Left forelimb (tissue), 1 donor: ENCODE results near the gene NETO1.

ENCODE experiments used
- DNase-seq: peaks from one replicate; pipeline ENCODE4 v3.0.0-alpha.2; 2018; ENCODE audit warnings: low spot score

The NETO1 gene

DNA sequence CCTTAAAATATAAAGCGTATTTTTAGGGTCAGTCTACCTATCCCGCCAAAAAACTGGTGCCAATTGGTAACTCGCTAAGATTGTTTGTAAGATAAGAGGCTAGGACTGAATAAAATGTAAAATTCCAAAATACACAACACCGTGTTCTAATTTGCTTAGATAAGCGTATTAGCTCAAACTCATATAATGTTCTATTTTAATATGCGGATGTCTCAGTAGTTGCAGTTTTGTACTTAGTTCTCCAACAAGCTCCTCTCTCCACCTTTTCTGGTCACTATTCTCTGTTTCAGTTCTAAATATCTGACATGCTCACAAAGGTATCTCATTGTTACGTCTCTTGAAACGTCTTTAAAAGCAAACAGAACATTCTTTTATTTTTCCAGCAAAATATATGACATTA, 24.0 kb downstream of the NETO1 start:
- no peak for DNase-seq

DNA sequence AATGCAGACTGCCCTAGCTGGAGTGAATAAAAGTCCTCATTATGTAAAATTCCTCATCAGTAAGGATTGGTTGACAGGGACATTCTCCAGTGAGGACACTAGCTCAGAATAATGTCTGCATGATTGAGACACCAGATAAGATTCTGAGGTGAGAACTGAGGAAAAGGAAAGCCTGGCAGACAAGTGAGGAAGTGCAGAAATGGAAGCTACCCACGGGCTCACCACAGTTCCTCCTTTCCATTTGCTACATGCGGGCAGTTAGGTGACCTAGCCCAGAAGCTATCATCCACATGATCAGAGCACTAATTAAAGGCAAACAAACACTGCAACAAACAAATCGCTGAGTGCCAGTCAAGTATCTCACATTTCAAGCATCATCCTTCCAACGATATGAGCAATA, 27.7 kb downstream of the NETO1 start:
- DNase-seq, result no peak

DNA sequence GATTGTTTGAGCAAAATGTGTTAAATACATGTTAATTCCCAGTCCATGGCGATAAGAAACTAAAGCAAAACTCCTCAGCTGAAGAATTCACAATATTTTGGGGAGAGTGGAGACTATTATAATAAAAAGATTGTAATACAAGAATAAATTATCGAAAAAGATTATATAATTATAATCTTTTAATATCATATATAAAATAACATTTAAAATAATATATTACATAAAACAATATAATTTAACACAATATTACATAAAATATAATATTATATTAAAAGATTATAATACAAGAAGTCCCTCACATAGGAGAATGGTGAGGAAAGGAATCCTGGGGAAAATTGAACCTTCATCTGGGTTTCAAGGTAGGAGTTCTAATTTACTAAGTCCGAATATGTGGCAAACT, 33.1 kb downstream of the NETO1 start:
- no peak for DNase-seq

DNA sequence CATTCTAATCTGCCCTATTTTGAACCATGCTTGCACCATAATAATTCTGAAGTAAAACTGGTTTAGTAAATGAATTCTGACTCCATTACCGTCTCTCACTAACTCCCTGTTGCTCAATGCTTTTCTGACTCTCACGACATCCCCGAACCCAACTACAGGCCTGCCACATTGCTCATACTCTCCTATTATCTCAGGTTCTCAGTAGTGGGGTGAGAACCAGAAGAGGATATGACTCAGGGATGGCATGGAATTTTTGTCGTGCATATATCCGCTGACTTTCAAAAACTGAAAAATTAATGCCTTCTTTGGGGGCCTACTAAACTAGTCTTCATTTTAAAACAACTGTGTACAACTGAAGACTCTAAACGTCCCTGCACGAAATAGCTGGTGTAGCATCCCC, 34.3 kb downstream of the NETO1 start:
- no peak for DNase-seq

DNA sequence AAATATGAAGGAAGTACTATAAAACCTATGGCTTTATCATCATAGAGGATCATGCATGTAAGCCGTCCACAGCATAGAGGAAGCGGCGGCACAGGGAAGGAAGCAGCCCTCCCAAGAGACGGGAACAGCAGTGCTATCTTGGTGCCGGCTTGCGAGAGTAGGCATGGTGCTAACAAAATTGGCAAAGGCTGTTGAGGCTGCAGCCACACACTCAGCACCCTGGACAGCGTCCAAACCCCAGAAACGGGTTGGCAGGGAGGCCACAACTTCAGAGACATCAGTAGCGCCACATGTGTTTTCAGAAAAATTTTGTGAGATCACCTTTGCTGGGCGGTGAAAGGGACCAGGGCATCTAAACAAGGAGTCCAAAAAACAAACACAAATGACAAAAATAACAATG, 37.7 kb downstream of the NETO1 start:
- no peak for DNase-seq

- DNase-seq, result no peak
Measured at GRCh38 chr18:72828601-72829000, 39.2 kb downstream of the NETO1 start.

- no peak for DNase-seq
Measured at GRCh38 chr18:72826736-72827135, 41.1 kb downstream of the NETO1 start.

DNA sequence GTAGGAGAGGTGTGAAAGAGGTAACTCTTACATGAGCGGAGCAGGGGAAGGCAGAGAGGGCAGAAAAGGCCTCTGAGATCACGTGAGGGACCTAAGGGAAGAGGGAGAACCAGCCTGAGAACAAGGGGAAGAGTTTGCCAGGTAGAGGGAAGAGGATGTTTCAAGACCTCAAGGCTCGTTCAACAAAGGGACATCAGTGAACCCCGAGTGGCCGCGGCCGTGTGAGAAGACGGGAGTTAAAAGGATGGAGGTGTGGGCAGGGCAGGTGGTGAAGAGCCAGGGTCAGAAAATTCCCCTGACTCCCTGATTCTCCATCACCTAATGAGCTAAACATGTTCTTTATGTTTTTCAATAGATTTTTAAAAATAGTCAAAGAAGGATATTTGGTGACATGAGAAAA, 44.4 kb downstream of the NETO1 start:
- DNase-seq, result no peak

DNA sequence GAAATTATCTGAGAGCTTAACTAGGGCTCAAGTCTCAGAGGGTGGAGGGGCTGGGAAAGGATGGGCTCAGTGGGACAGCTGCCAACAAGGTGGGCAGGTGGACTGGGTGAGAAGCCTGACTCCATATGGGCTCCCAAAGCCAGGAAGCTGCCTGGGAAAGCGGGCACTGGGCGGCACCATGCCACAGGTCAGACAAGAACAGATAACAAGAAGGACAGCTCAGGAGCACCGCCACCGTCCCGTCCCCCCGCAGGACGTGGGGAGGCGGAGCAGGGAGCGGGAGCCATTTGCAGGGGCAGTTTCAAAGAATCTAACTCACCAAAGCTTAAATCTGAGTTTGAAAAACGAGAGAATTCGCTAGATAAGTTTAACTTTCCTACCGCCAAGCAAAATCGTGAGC, 45.6 kb downstream of the NETO1 start:
- no peak for DNase-seq

GRCh38 chr18:72820571-72820970, 47.2 kb downstream of the NETO1 start:
- no peak for DNase-seq

- no peak for DNase-seq
Measured at GRCh38 chr18:72819050-72819449, 48.7 kb downstream of the NETO1 start.

DNA sequence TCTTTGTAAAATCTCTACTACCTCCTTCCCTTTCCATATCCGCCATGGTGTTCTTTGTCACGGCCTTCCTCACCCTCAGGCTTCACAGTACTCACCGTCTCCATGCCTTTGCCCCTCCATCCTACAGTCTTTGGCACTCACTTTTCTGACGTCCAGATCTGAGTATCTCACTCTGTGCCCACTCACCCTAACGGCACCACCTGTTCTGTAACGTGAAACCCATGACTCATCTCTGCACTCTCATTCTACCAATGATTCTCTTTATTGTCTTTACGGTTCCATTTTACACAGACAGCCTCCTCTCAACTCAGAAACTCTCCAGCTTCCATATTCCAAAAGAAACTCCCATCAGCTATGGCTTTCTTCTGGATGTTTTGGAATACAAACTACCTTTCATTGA, 56.7 kb downstream of the NETO1 start:
- no peak for DNase-seq

GRCh38 chr18:72808680-72809079, 59.1 kb downstream of the NETO1 start:
- DNase-seq, result no peak

DNA sequence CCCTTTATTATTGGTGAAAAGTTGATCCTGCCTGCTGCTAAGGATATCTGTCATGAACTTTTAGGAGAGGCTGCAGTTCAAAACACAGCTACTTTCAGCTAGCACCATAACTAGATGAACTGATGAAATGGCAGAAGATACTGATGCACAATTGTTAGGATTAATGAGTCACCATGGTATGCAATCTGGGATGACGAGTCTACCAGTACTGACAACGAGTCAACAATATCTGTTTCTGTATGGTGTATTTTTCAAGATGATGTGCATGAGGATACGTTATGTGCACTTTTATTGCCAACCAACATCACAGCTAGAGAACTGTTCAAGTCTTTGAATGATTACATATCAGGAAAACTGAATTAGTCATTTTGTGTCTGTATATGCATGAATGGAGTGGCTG, 68.7 kb downstream of the NETO1 start:
- DNase-seq, result no peak

DNA sequence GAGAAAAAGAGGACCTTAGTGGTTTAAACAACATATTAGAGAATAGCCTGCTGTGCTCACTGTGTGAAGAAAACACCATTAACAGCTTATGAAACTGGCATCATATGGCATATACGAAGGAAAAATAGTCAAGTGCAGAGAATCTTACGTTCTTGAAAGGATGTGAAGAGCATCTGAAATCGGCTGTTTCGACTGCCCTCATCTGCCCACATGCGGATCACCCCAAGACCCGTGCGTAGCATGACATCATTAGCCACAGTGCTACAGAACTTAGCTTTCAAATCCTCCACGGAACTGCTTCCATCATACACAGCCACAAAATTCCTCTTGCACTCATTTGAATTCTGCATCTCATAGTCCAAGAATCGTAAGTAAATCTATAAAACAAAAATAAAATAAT, 84.3 kb downstream of the NETO1 start:
- DNase-seq, result no peak

DNA sequence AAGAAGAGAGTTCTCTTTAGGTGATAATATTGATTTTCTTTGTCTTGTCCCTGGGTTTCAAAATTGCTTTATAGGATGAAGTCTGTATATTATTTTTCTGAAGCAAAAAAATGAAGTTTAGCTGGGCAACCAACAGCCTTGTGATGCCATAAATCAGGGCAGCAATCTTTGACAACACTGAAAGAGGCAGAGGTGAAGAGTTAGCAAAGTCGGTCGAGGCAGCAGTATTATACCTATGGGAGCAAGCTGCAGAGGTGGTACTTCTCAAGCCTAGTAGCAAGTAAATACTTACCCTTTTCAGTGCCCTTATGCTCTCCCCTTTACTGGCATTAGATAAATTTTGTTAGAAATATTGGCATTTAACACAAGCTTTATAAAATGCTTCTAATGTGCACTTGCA, 92.9 kb downstream of the NETO1 start:
- DNase-seq, result no peak

DNA sequence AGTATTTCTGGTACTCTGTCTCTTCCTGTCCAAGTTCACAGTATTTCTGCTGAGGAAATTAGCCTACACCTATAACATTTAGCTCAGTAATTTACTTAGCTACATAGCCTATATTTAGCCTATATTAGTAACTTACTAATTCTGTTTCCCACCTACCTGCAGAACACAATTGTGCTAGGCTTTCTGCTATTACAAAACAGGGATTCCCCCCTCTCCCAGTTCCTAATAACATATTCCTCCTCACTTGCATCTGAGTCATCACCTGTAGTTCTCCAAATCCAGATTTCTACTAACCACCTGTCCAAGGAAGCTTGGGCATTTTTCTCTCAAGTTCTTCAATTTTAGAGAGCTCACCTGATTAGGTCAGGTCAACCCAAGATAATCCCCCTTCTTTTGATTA, 94.9 kb downstream of the NETO1 start:
- DNase-seq, result no peak

- no peak for DNase-seq
Measured at GRCh38 chr18:72768681-72769229, 99.0 kb downstream of the NETO1 start.

- no peak for DNase-seq
Measured at GRCh38 chr18:72762515-72763122, 105.2 kb downstream of the NETO1 start.

GRCh38 chr18:72752220-72752619, 115.6 kb downstream of the NETO1 start:
- no peak for DNase-seq

DNA sequence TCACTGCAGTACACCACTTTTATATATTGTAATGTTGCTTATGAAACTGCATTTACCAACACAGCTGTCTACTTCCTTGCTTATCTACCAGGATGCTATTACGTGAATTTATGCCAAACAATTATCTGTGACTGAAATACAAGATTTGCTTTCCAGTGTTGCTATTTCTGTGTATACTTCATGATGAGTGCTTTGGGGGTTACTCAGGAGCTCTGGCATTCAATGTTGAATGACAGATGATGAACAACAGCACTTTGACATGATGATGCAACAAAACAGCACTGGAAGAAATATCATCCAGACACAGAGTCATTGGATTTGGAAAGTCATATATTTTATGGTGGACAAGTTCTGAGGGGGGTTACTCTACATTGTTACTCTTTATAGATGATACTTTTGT, 125.8 kb downstream of the NETO1 start:
- no peak for DNase-seq

DNA sequence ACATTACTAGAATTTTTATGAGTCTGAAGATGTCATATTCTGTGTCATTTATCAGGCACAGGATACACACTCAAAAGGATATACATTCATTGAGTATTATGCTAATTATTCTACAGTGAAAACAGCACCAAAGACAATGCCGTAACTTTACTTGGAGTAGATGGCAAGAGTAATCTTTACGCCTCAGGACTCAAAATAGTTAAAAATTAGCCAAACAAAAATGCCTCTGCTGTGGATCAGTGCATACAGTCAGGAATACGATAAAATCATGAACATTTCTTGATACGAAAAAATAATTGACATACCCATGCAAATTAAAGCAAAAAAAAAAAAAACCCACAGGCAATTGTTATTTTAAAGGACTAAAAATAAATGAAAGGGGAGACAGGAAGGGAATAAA, 129.7 kb downstream of the NETO1 start:
- no peak for DNase-seq

DNA sequence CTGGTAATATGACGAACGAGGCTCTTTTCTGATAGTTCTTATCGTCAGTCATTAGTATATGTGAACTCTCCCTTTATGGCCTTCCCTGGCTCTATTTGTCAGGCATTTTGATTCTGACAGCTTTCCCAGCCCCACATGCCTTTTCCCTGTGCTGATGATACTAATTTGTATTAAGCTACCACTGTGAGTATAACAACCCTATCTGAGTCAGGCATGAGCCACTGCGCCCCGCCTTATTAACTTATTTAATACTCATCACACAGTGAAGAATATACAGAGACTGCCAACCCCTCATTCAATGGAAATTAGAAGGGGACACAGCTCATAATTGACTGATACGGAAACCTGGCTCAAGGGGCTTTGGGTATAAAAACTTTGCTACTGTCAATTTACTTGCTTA, 140.0 kb downstream of the NETO1 start:
- no peak for DNase-seq

- DNase-seq, result no peak
Measured at GRCh38 chr18:72727038-72727655, 140.6 kb downstream of the NETO1 start.
